Osteocyte (in vitro differentiated cells): ENCODE data around the gene ATP5F1B. TPM values are rescaled to one million over a fixed set of nuclear protein-coding genes. Genes with fewer than 3 reads are reported as not detected.

ENCODE experiments used
- DNase-seq: peaks from one replicate; pipeline ENCODE4 v3.0.0; 2021; ENCODE audit warnings: mixed read lengths; ENCODE audit not compliant: unreplicated experiment; ENCODE audit errors: extremely low spot score
- H3K27ac Mint-ChIP-seq: one replicate; pipeline ENCODE4 v1.8.0; 2021; ENCODE audit warnings: mild to moderate bottlenecking, mixed read lengths; ENCODE audit not compliant: unreplicated experiment
- H3K27me3 Mint-ChIP-seq: one replicate; pipeline ENCODE4 v1.8.0; 2021; ENCODE audit warnings: mixed read lengths; ENCODE audit not compliant: unreplicated experiment
- H3K36me3 Mint-ChIP-seq: one replicate; pipeline ENCODE4 v1.8.0; 2021; ENCODE audit warnings: mixed read lengths; ENCODE audit not compliant: unreplicated experiment
- H3K4me1 Mint-ChIP-seq: one replicate; pipeline ENCODE4 v1.8.0; 2021; ENCODE audit warnings: mixed read lengths; ENCODE audit not compliant: unreplicated experiment
- H3K4me3 Mint-ChIP-seq: one replicate; pipeline ENCODE4 v1.8.0; 2021; ENCODE audit warnings: mild to moderate bottlenecking, moderate library complexity, mixed read lengths; ENCODE audit not compliant: unreplicated experiment
- H3K9me3 Mint-ChIP-seq: one replicate; pipeline ENCODE4 v1.8.0; 2021; ENCODE audit warnings: mixed read lengths; ENCODE audit not compliant: unreplicated experiment
- CTCF ChIP-seq: fragments of 200-600 bp; sonication (generic); IDR thresholded peaks from 2 replicates; pipeline ENCODE4 v1.5.0; 2021; ENCODE audit warnings: antibody characterized with exemption, mild to moderate bottlenecking, moderate library complexity
- total RNA-seq: library from RNA; stranded (reverse); gene quantifications from 2 replicates; pipeline ENCODE4 v1.2.1, GENCODE V29; 2021

Gene ATP5F1B
- total RNA-seq, 1 donor from 2014 or later, result 423 TPM

- no peaks in the 10 kb centered on the region for H3K27me3 Mint-ChIP-seq
- TF ChIP-seq CTCF, result no peak
- H3K4me1 Mint-ChIP-seq, result peaks cover 19% of the 10 kb centered on the region
- DNase-seq, result no peak
- no peak overlapping the region for H3K27ac Mint-ChIP-seq
- peaks cover 6% of the 10 kb centered on the region for H3K36me3 Mint-ChIP-seq
- no peak overlapping the region for H3K4me3 Mint-ChIP-seq
- no peaks in the 10 kb centered on the region for H3K9me3 Mint-ChIP-seq
Measured at GRCh38 chr12:56678852-56679251, 33.1 kb upstream of the ATP5F1B start.

GRCh38 chr12:56677680-56678079 lies 31.9 kb upstream of the ATP5F1B start:
- Mint-ChIP-seq H3K27ac (peak overlapping the region; percentile 44), H3K4me1 (peaks cover 19% of the 10 kb centered on the region), H3K4me3 (no peak overlapping the region), H3K9me3 (no peaks in the 10 kb centered on the region), H3K36me3 (peaks cover 8% of the 10 kb centered on the region), H3K27me3 (no peaks in the 10 kb centered on the region)
- no peak for DNase-seq
- no peak for TF ChIP-seq CTCF

- H3K9me3 Mint-ChIP-seq, result no peaks in the 10 kb centered on the region
- H3K27me3 Mint-ChIP-seq, result no peaks in the 10 kb centered on the region
- H3K4me3 Mint-ChIP-seq, result no peak overlapping the region
- DNase-seq, result no peak
- peaks cover 20% of the 10 kb centered on the region for H3K4me1 Mint-ChIP-seq
- H3K27ac Mint-ChIP-seq, result no peak overlapping the region
- peaks cover 10% of the 10 kb centered on the region for H3K36me3 Mint-ChIP-seq
- no peak for TF ChIP-seq CTCF
Measured at GRCh38 chr12:56676851-56677580, 31.2 kb upstream of the ATP5F1B start.

- H3K4me3 Mint-ChIP-seq, result no peak overlapping the region
- H3K27ac Mint-ChIP-seq, result no peak overlapping the region
- no peaks in the 10 kb centered on the region for H3K9me3 Mint-ChIP-seq
- H3K4me1 Mint-ChIP-seq, result peaks cover 20% of the 10 kb centered on the region
- H3K27me3 Mint-ChIP-seq, result no peaks in the 10 kb centered on the region
- no peak for TF ChIP-seq CTCF
- DNase-seq, result no peak
- H3K36me3 Mint-ChIP-seq, result peaks cover 32% of the 10 kb centered on the region
Measured at GRCh38 chr12:56671608-56672007, 25.8 kb upstream of the ATP5F1B start.

- Mint-ChIP-seq H3K9me3 (no peaks in the 10 kb centered on the region), H3K27ac (no peak overlapping the region), H3K36me3 (peaks cover 37% of the 10 kb centered on the region), H3K4me3 (no peak overlapping the region), H3K27me3 (no peaks in the 10 kb centered on the region), H3K4me1 (peaks cover 17% of the 10 kb centered on the region)
- no peak for TF ChIP-seq CTCF
- DNase-seq, result no peak
Measured at GRCh38 chr12:56670836-56671235, 25.1 kb upstream of the ATP5F1B start.
